Rectal smooth muscle tissue (tissue), 1 donor: ENCODE data around the gene CUL4A.
"Not testable (repeated sequence)": the region's sequence is repeated elsewhere in the genome, so short reads cannot be mapped to it uniquely, and the experiment has no call there.

Experiments
- H3K27ac ChIP-seq: one replicate; pipeline ENCODE4 v1.7.0; 2013; ENCODE audit warnings: low read depth, low read length, inconsistent platforms
- H3K27me3 ChIP-seq: one replicate; pipeline ENCODE4 v1.7.0; 2013; ENCODE audit warnings: low read length; ENCODE audit not compliant: control insufficient read depth, insufficient read depth
- H3K36me3 ChIP-seq: one replicate; pipeline ENCODE4 v1.7.0; 2013; ENCODE audit warnings: low read length; ENCODE audit not compliant: control insufficient read depth, insufficient read depth
- H3K4me1 ChIP-seq: one replicate; pipeline ENCODE4 v1.7.0; 2013; ENCODE audit warnings: low read length; ENCODE audit not compliant: control insufficient read depth, insufficient read depth
- H3K4me3 ChIP-seq: one replicate; pipeline ENCODE4 v1.7.0; 2013; ENCODE audit warnings: low read length
- H3K9ac ChIP-seq: one replicate; pipeline ENCODE4 v1.7.0; 2013; ENCODE audit warnings: low read length

Gene CUL4A

GRCh38 chr13:113295776-113296175, 86.4 kb downstream of the CUL4A start:
- Histone ChIP-seq H3K27ac (no peak overlapping the region), H3K4me1 (peaks cover 6% of the 10 kb centered on the region), H3K27me3 (no peaks in the 10 kb centered on the region), H3K9ac (no peak overlapping the region), H3K36me3 (no peaks in the 10 kb centered on the region), H3K4me3 (peak overlapping the region; percentile 9)

- peaks cover 6% of the 10 kb centered on the region for H3K4me1 ChIP-seq
Observed at GRCh38 chr13:113296823-113297369, 87.5 kb downstream of the CUL4A start, which contains the start of gene LAMP1. TSS of gene LAMP1 (plus strand) at chr13:113297239. CDS start at chr13:113297435, 196 bp downstream.

GRCh38 chr13:113297370-113298042, 88.1 kb downstream of the CUL4A start:
- Histone ChIP-seq H3K27ac (peak overlapping the region; percentile 71), H3K27me3 (no peaks in the 10 kb centered on the region), H3K4me3 (peak overlapping the region; percentile 94), H3K36me3 (no peaks in the 10 kb centered on the region), H3K4me1 (peaks cover 6% of the 10 kb centered on the region), H3K9ac (peak overlapping the region; percentile 1)

More at GRCh38 chr13:113296823-113297369, 87.5 kb downstream of the CUL4A start, which contains the start of gene LAMP1:
- Histone ChIP-seq H3K36me3 (no peaks in the 10 kb centered on the region), H3K27me3 (no peaks in the 10 kb centered on the region), H3K9ac (peak within 1 kb of the TSS; percentile 84), H3K27ac (peak within 1 kb of the TSS; percentile 86), H3K4me3 (peak within 1 kb of the TSS; percentile 94)

- Histone ChIP-seq H3K9ac (peak overlapping the region; percentile 1), H3K36me3 (no peaks in the 10 kb centered on the region), H3K4me1 (peaks cover 6% of the 10 kb centered on the region), H3K27me3 (no peaks in the 10 kb centered on the region), H3K27ac (no peak overlapping the region), H3K4me3 (peak overlapping the region; percentile 94)
Observed at GRCh38 chr13:113298043-113298945, 88.9 kb downstream of the CUL4A start.

- Histone ChIP-seq H3K4me3 (no peak overlapping the region), H3K9ac (no peak overlapping the region), H3K27ac (no peak overlapping the region), H3K4me1 (peaks cover 6% of the 10 kb centered on the region), H3K36me3 (no peaks in the 10 kb centered on the region), H3K27me3 (no peaks in the 10 kb centered on the region)
Observed at GRCh38 chr13:113299951-113300350, 90.5 kb downstream of the CUL4A start.

GRCh38 chr13:113302986-113303385, 93.6 kb downstream of the CUL4A start:
- Histone ChIP-seq H3K4me3 (no peak overlapping the region), H3K27me3 (no peaks in the 10 kb centered on the region), H3K4me1 (no peaks in the 10 kb centered on the region), H3K9ac (no peak overlapping the region), H3K27ac (no peak overlapping the region), H3K36me3 (peaks cover 3% of the 10 kb centered on the region)

GRCh38 chr13:113304121-113304520, 94.7 kb downstream of the CUL4A start:
- H3K4me1 ChIP-seq: no peaks in the 10 kb centered on the region
- peaks cover 3% of the 10 kb centered on the region for H3K36me3 ChIP-seq
- no peak overlapping the region for H3K9ac ChIP-seq
- H3K4me3 ChIP-seq: no peak overlapping the region
- H3K27ac ChIP-seq: no peak overlapping the region
- no peaks in the 10 kb centered on the region for H3K27me3 ChIP-seq

GRCh38 chr13:113305208-113305607, 95.8 kb downstream of the CUL4A start:
- no peak overlapping the region for H3K27ac ChIP-seq
- no peak overlapping the region for H3K9ac ChIP-seq
- H3K4me1 ChIP-seq: no peaks in the 10 kb centered on the region
- peaks cover 6% of the 10 kb centered on the region for H3K36me3 ChIP-seq
- no peaks in the 10 kb centered on the region for H3K27me3 ChIP-seq
- no peak overlapping the region for H3K4me3 ChIP-seq

- no peak overlapping the region for H3K9ac ChIP-seq
- H3K4me1 ChIP-seq: no peaks in the 10 kb centered on the region
- H3K27ac ChIP-seq: no peak overlapping the region
- no peak overlapping the region for H3K4me3 ChIP-seq
- H3K36me3 ChIP-seq: peaks cover 14% of the 10 kb centered on the region
- H3K27me3 ChIP-seq: no peaks in the 10 kb centered on the region
Observed at GRCh38 chr13:113307491-113307890, 98.1 kb downstream of the CUL4A start.

GRCh38 chr13:113309473-113309872, 100.1 kb downstream of the CUL4A start:
- no peak overlapping the region for H3K27ac ChIP-seq
- no peak overlapping the region for H3K4me3 ChIP-seq
- no peaks in the 10 kb centered on the region for H3K4me1 ChIP-seq
- H3K9ac ChIP-seq: no peak overlapping the region
- peaks cover 14% of the 10 kb centered on the region for H3K36me3 ChIP-seq
- no peaks in the 10 kb centered on the region for H3K27me3 ChIP-seq

- H3K36me3 ChIP-seq: peaks cover 20% of the 10 kb centered on the region
- H3K27ac ChIP-seq, H3K9ac ChIP-seq, H3K4me1 ChIP-seq, H3K4me3 ChIP-seq, H3K27me3 ChIP-seq: not testable (repeated sequence)
Observed at GRCh38 chr13:113314112-113314511, 104.7 kb downstream of the CUL4A start.

- not testable (repeated sequence) for H3K27ac ChIP-seq, H3K4me3 ChIP-seq, H3K27me3 ChIP-seq, H3K9ac ChIP-seq, H3K4me1 ChIP-seq
- H3K36me3 ChIP-seq: peaks cover 23% of the 10 kb centered on the region
Observed at GRCh38 chr13:113314895-113315470, 105.6 kb downstream of the CUL4A start.
